Pulmonary artery endothelial cell (primary cell): ENCODE measurements around the gene CD37. TPM values are rescaled to one million over a fixed set of nuclear protein-coding genes. Genes with fewer than 3 reads are reported as not detected.
"Not testable (repeated sequence)": the region's sequence is repeated elsewhere in the genome, so short reads cannot be mapped to it uniquely, and the experiment has no call there.

Experiments used
- DNase-seq: peaks from one replicate; pipeline ENCODE4 v3.0.0-alpha.2; 2011; ENCODE audit warnings: low read depth, low spot score
- total RNA-seq: library from RNA; depleted of rRNA; stranded (reverse); fragments of >200 nt; gene quantifications from 2 replicates; pipeline ENCODE4 v1.2.3, GENCODE V29; 2014

Gene CD37
- total RNA-seq, 1 donor from 2014 or later = not detected

- DNase-seq = no peak
Measured at GRCh38 chr19:49328741-49329140, 6.5 kb upstream of the CD37 start.

- DNase-seq = not testable (repeated sequence)
Measured at GRCh38 chr19:49331187-49331586, 4.0 kb upstream of the CD37 start.

- DNase-seq = no peak
Measured at GRCh38 chr19:49331616-49332055, 3.6 kb upstream of the CD37 start.

- DNase-seq = not testable (repeated sequence)
Measured at GRCh38 chr19:49332691-49333417, 2.4 kb upstream of the CD37 start.

- no peak for DNase-seq
Measured at GRCh38 chr19:49333418-49333805, 1.8 kb upstream of the CD37 start.

GRCh38 chr19:49333811-49334288 lies 1.4 kb upstream of the CD37 start:
- DNase-seq = no peak

- no peak for DNase-seq
Measured at GRCh38 chr19:49335784-49336481, 727 bp downstream of the CD37 start.

GRCh38 chr19:49336482-49337266 lies 1.5 kb downstream of the CD37 start:
- no peak for DNase-seq

GRCh38 chr19:49337267-49338022 lies 2.2 kb downstream of the CD37 start:
- DNase-seq = no peak

GRCh38 chr19:49338023-49338677 lies 2.9 kb downstream of the CD37 start:
- DNase-seq = no peak

GRCh38 chr19:49338691-49339300 lies 3.6 kb downstream of the CD37 start:
- DNase-seq = no peak

- DNase-seq = peak; percentile 65
Measured at GRCh38 chr19:49339301-49340068, 4.3 kb downstream of the CD37 start.

GRCh38 chr19:49340069-49340864 lies 5.1 kb downstream of the CD37 start:
- DNase-seq = no peak

- DNase-seq = no peak
Measured at GRCh38 chr19:49340865-49341718, 5.9 kb downstream of the CD37 start.

- DNase-seq = no peak
Measured at GRCh38 chr19:49342291-49342721, 7.1 kb downstream of the CD37 start.

GRCh38 chr19:49343123-49343522 lies 7.9 kb downstream of the CD37 start:
- no peak for DNase-seq

- DNase-seq = no peak
Measured at GRCh38 chr19:49344505-49345423, 9.6 kb downstream of the CD37 start.
